GM21576 (cell line): ENCODE data around the gene P3H2.

Experiments used
- ATAC-seq: cut with Tn5 transposase; IDR thresholded peaks from one replicate; pipeline ENCODE4 v1.9.1; 2021; ENCODE audit warnings: mild to moderate bottlenecking, moderate library complexity; ENCODE audit not compliant: unreplicated experiment

P3H2 gene

DNA sequence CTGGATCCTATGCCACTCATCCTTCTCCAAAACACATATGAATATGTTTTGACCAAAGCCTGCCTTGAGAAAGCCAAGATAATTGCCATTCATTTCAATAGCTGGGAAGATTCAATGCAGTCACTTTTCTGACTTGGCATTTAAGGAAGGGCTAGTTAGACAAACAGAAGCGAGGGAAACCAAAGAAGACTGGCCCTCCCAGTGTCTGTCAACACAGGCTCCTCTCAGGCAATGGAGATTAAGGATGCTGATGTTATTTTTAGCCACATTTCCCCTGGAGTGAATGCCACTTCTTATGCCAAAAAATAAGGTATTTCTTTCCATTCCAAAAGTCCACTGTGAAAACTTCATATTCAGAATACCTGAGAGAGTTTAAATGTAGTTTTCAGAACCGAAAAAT lies 101.7 kb downstream of the P3H2 start:
- ATAC-seq, result no peak

DNA sequence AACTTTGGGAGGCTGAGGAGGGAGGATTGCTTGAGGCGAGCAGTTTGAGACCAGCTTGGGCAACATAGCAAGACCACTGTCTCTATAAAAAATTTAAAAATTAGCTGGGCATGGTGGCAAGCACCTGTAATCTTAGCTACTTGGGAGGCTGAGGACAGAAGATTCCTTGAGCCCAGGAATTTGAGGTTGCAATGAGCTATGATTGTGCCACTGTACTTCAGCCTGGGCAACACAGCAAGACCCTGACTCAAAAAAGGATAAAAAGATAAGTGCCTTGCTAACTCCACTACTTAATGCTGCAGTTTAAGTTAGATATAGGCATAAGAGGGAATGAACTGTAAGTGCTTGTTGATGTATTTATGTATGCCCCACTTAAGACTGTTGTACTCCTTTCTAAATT lies 102.2 kb downstream of the P3H2 start:
- no peak for ATAC-seq

- ATAC-seq, result no peak
Measured at GRCh38 chr3:190017521-190018288, 103.0 kb downstream of the P3H2 start.

- ATAC-seq, result no peak
Measured at GRCh38 chr3:190016966-190017365, 103.7 kb downstream of the P3H2 start.

GRCh38 chr3:190014940-190015339 lies 105.8 kb downstream of the P3H2 start:
- ATAC-seq, result no peak

DNA sequence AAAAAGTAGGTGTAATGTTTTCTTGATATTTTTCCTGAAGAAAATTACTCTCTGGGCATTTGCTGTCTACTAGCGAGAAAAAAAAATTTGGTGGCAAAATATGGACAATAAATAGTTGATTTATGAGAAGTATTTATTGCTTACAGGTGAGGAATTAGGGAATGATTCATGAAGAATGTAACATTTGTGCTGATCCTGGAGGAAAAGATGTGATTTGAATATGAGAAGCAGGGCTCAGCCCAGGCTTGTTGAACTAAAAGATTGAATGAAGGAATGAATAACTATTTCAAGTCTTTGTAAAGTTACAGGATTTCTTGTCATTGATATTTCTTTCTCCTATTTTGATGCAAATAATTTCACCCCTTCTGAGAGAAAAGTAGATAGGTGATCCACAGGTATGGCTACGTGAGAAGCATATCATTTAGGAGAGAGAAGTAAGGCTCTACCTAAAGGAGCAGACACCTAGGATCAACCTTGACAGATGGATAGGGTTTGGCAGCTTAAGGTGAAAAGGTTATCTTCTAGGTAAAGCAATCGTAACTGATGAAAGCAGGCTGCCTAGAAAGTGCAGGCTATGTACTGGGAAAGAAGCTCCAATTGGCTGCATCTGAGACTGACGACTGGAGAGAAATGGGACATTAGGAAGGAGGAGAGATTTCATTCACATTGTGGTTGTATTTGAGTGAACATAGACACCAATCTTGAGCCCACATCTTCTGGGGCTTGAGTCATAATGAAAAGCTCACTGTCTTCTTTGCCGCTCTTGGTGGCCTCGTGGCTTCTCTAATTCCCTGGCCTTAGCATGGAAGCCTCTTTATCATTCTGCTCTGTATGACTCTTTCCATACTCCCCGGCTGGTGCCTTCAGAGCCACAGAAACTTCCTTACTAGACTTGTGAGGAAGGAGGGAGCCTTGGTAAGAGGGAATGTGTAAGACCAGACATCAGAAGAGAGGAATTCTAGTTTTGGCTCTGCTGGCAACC lies 106.5 kb downstream of the P3H2 start:
- no peak for ATAC-seq

- ATAC-seq, result no peak
Measured at GRCh38 chr3:190012784-190013183, 107.9 kb downstream of the P3H2 start.

GRCh38 chr3:190012314-190012782 lies 108.3 kb downstream of the P3H2 start:
- no peak for ATAC-seq

DNA sequence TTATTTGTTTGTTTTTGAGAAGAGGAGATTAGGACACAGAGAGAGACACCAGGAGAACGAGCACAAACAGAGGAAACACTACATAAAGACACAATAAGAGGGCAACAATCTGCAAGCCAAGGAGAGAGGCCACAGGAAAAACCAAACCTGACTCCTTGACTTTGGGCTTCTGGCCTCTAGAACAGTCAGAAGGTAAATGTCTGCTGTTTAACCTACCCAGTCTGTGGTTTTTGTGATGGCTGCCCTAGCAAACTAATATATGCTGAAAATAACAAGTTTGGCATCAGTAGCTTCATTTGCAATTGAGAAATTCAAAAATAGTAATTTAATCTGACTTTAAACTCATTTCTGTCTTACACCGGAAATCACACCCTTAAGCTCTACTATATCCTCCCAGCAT lies 110.2 kb downstream of the P3H2 start:
- no peak for ATAC-seq

- ATAC-seq, result no peak
Measured at GRCh38 chr3:190009614-190010013, 111.1 kb downstream of the P3H2 start.

DNA sequence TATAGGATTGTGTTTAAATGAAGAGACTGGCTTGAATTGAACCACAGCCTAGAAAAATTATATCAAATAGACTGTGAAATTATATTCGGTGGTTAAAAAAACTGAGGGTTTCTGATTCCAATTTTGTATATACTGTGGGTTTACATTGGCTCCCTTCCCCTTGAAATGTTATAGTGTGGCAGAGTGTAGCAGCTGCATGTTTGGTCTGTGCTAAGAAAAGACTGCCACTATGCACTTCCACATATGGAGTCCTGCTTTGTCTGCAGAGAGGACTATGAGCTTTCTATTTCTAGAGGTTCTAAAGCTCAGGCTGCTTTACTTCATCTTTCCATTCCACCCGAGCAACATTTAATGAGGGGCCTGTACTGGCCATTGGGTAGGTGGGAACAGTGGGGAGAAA lies 112.3 kb downstream of the P3H2 start:
- ATAC-seq, result no peak

GRCh38 chr3:190005343-190006113 lies 115.2 kb downstream of the P3H2 start:
- ATAC-seq, result no peak

DNA sequence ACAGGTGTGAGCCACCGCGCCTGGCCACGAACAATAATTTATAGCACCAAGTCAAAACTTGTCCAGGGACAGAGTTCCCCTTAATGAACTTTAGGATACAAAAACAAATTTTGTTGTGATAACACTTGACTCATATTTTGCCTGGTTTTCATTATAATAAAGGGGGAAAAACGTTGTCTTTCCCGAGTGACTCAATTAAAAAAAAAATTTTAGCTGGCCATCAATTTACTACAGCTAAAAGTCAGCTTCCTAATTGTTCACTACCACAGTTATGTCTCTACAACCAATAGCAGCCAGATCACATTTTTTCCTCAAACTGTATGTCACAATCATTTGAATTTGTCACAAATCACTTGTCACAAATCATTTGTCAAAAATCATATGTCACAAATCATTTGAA lies 116.0 kb downstream of the P3H2 start:
- ATAC-seq, result no peak

- no peak for ATAC-seq
Measured at GRCh38 chr3:190003681-190004123, 117.0 kb downstream of the P3H2 start.

GRCh38 chr3:190003068-190003467 lies 117.6 kb downstream of the P3H2 start:
- ATAC-seq, result no peak

DNA sequence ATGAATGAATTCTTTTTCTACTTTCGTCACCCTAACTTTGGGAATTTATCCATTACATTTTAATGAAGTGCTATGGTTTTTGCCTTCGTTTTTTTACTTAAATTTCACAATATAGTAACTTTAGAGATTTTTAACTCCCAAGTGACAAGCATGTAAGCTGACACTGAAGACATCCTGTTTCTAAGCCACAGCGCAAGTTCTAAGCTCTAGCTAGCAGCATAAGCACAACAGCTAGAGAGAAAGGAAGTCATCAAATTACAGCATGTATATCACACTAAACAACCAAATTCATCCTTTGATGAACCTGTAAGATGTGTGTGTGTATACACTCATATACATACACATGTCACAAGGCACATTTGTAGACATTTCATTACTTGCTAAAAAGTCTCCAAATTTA lies 119.3 kb downstream of the P3H2 start:
- ATAC-seq, result no peak

- no peak for ATAC-seq
Measured at GRCh38 chr3:190000861-190001196, 119.9 kb downstream of the P3H2 start.

- ATAC-seq, result no peak
Measured at GRCh38 chr3:190000187-190000860, 120.4 kb downstream of the P3H2 start.

- no peak for ATAC-seq
Measured at GRCh38 chr3:189999718-190000117, 121.0 kb downstream of the P3H2 start.

- ATAC-seq, result no peak
Measured at GRCh38 chr3:189995129-189995528, 125.6 kb downstream of the P3H2 start.

- no peak for ATAC-seq
Measured at GRCh38 chr3:189990826-189991225, 129.9 kb downstream of the P3H2 start.
